Epithelial cell of prostate (primary cell): ENCODE measurements around the gene POLE2.
"Not testable (repeated sequence)": the region's sequence is repeated elsewhere in the genome, so short reads cannot be mapped to it uniquely, and the experiment has no call there.

ENCODE experiments used
- DNase-seq: peaks from one replicate; pipeline ENCODE4 v3.0.0-alpha.2; 2011; ENCODE audit warnings: low read depth, low spot score
- H3K27ac ChIP-seq: fragments of 450-650 bp; 2 replicates; pipeline ENCODE4 v1.5.1; 2017; ENCODE audit warnings: mild to moderate bottlenecking

Gene POLE2

DNA sequence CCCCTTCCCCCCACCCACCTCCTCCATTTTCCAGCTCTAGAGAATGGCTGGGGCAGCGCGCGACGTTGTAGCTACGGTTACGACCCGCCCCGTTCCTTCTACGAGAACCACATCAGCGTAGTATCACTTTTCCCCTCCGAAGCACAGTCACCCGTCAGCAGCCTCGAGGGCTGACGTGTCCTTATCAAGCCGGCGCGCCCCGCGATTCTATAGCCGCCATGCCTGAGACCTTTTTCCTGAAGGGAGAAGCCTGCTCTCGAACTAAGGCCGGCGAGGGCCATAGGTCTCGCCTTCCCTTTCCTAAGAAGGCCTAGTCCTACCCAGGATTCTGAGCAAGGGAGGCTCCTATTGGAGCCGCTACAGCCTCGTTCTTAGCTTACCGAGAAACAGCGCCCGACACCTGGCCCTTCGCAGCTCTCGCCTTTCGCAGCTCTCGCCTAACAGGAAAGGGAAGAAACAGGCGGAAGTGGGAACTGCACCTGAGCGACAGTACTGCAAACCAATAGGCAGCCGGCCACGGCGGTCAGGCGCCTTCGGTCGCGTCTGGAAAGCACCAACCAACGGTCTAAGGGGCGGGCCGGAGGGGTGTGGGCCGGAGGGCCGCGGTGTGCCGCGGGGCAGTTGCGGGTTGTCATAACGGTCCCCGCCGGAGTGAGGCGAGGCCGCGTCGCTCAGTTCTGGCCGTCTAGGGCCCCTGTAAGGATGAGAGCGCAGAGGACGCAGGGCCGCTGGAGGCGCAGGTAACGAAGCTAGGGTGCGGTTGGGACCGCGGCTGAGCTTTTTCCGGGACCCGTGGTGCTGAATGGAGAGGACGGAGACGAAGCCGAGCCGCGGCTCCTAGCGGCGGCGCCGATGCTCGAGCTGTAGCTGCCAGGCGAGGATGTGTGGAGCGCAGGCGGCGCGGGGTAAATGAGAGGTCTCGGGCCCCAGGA is 67.6 kb downstream of the POLE2 start, which contains the start of the genes MGAT2 and RPL36AL:
MGAT2 (plus strand) TSS at position 618 of the 932 bp plus-strand sequence. CDS start 470 bp downstream, outside the sequence.
RPL36AL (minus strand) TSS at position 445 of the 932 bp plus-strand sequence. CDS start 1,522 bp downstream, outside the sequence.
- peak within 1 kb of the TSS; percentile 96 for H3K27ac ChIP-seq
- peak; percentile 94 for DNase-seq

DNA sequence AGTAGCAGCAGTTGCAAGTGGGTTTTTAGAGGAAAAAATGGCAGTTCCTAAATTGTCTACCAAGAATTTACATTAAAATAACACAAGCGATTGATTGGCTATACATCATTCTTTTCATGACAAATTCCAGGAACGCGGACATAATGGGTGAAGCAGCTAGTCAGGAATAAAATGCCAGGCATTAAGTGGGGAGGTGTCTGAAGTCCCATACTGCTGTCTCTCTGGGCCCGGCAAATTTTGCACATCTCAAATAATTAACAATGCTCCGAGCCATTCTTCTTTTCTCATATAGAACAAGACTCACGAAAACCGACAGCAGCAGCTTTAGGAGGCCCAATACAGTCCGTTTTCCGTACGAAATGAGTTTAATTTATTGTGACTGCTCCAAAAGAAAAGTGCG is 68.3 kb downstream of the POLE2 start:
- peak overlapping the region; percentile 96 for H3K27ac ChIP-seq
- DNase-seq: no peak

DNA sequence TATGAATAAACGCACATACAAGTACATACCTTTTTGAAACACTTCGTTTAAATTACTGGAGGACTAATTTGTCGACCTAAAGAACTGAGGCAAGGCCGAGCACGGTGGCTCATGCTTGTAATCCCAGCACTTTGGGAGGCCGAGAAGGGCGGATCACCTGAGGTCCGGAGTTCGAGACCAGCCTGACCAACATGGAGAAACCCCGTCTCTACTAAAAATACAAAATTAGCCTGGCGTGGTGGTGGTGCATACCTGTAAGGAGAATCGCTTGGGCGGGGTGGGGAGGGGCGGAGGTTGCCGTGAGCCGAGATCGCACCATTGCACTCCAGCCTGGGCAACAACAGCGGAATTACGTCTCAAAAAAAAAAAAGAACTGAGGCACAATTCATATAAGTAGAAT is 68.7 kb downstream of the POLE2 start:
- not testable (repeated sequence) for DNase-seq
- H3K27ac ChIP-seq: peak overlapping the region; percentile 96

- no peak for DNase-seq
- H3K27ac ChIP-seq: peak overlapping the region; percentile 96
Measured at GRCh38 chr14:49617852-49618519, 70.0 kb downstream of the POLE2 start.

GRCh38 chr14:49615776-49616175 is 72.2 kb downstream of the POLE2 start:
- no peak for DNase-seq
- H3K27ac ChIP-seq: no peak overlapping the region

GRCh38 chr14:49614196-49614595 is 73.8 kb downstream of the POLE2 start:
- H3K27ac ChIP-seq: no peak overlapping the region

DNA sequence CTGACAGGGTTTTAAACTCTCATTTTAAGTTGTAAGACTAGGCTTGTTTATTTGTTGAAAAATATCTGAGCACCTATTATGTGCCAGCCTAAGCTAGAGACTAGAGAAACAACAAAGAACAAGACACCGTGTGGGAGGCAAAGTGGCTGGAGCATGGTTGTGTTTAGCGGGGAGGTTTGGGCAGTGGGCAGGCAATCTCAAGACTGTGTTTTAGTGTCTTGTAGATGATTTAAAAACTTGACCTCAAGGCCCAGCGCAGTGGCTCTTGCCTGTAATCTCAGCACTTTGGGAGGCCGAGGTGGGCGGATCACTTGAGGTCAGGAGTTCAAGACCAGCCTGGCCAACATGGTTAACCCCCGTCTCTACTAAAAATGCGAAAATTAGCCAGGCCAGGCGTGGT is 75.3 kb downstream of the POLE2 start:
- H3K27ac ChIP-seq: no peak overlapping the region
- no peak for DNase-seq

More at GRCh38 chr14:49614196-49614595, 73.8 kb downstream of the POLE2 start:
- no peak for DNase-seq

DNA sequence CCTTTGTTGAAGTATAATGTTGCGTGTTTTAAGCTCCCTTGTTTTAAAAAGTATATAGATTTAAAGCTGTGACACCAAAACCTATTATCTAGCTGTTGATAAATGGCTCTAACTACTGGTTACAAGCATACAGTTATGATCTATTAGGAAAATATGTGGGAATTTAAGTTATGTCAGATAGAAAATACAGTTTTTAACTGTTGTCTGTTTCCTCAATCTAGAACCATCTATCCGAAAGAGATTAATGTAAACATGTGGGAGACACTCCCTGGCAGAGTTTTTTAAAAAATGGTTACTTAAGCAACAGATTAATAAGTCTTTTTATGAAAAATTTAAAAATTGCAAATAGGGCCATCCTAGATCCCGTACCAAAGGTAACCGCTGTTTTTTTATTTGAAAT is 75.8 kb downstream of the POLE2 start:
- no peak overlapping the region for H3K27ac ChIP-seq
- DNase-seq: no peak

- no peak overlapping the region for H3K27ac ChIP-seq
- DNase-seq: no peak
Measured at GRCh38 chr14:49607583-49607982, 80.4 kb downstream of the POLE2 start.

GRCh38 chr14:49598485-49599300 is 89.3 kb downstream of the POLE2 start, which contains the start of gene LRR1:
Gene LRR1, plus strand, starts transcription at chr14:49598940. Its CDS starts 81 bp downstream, at chr14:49599021.
- DNase-seq: peak; percentile 39
- peak within 1 kb of the TSS; percentile 94 for H3K27ac ChIP-seq

- H3K27ac ChIP-seq: peak overlapping the region; percentile 94
- DNase-seq: no peak
Measured at GRCh38 chr14:49598189-49598484, 89.9 kb downstream of the POLE2 start.

GRCh38 chr14:49594347-49595091 is 93.5 kb downstream of the POLE2 start:
- DNase-seq: no peak
- no peak overlapping the region for H3K27ac ChIP-seq
